Activated CD4-positive, alpha-beta T cell treated with anti-CD3 and anti-CD28 coated beads, Interleukin-2, amount 10 ng/mL, durations not matched to agents 24 days and 14 days (primary cell): Measurements from ENCODE around the gene CNTNAP4. TPM values are rescaled to one million over a fixed set of nuclear protein-coding genes. Genes with fewer than 3 reads are reported as not detected.

Experiments used
- DNase-seq: peaks from one replicate; pipeline ENCODE4 v3.0.0; 2022
- H3K27ac Mint-ChIP-seq: one replicate; pipeline ENCODE4 v1.8.0; 2022; ENCODE audit warnings: mild to moderate bottlenecking, mixed read lengths
- H3K27me3 Mint-ChIP-seq: one replicate; pipeline ENCODE4 v1.8.0; 2022; ENCODE audit warnings: mixed read lengths
- H3K36me3 Mint-ChIP-seq: one replicate; pipeline ENCODE4 v1.8.0; 2022; ENCODE audit warnings: low read depth, mild to moderate bottlenecking, mixed read lengths
- H3K4me1 Mint-ChIP-seq: one replicate; pipeline ENCODE4 v1.8.0; 2021; ENCODE audit warnings: mixed read lengths
- H3K4me3 Mint-ChIP-seq: one replicate; pipeline ENCODE4 v1.8.0; 2022; ENCODE audit warnings: mild to moderate bottlenecking, moderate library complexity, mixed read lengths
- H3K9me3 Mint-ChIP-seq: one replicate; pipeline ENCODE4 v1.8.0; 2021; ENCODE audit warnings: mixed read lengths
- intact Hi-C: fragments of 100-400 bp; cut with micrococcal nuclease; formaldehyde crosslinking; loops from one replicate; pipeline ENCODE4 v1.15.1; 2023
- total RNA-seq: library from RNA; stranded (reverse); gene quantifications from 2 replicates; pipeline ENCODE4 v1.2.3, GENCODE V29; 2022

CNTNAP4 gene
- total RNA-seq, 1 donor from 2014 or later = not detected

DNA sequence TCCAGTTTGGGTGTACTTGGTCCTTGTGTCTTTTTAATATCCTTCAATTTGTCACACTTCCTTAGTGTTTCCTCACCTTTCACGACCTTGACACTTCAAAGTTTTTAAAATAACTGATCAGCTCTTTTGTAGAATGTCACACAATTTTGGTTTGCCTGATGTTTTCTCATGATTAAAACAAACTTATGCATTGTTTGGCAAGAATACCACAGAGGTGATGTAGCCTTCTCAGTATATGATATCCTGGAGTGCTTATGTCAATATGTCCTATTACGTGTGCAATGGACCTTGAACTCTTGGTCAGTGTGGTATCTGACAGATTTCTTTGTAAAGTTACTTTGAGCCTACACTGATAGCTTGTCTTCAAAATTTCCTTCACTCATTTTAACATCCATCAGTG is 297.4 kb downstream of the CNTNAP4 start:
- Mint-ChIP-seq H3K4me3 (no peak overlapping the region), H3K27ac (no peak overlapping the region), H3K4me1 (peaks cover 2% of the 10 kb centered on the region), H3K27me3 (no peaks in the 10 kb centered on the region), H3K36me3 (no peaks in the 10 kb centered on the region), H3K9me3 (no peaks in the 10 kb centered on the region)
- DNase-seq = no peak
- intact Hi-C loops = no loop called here

DNA sequence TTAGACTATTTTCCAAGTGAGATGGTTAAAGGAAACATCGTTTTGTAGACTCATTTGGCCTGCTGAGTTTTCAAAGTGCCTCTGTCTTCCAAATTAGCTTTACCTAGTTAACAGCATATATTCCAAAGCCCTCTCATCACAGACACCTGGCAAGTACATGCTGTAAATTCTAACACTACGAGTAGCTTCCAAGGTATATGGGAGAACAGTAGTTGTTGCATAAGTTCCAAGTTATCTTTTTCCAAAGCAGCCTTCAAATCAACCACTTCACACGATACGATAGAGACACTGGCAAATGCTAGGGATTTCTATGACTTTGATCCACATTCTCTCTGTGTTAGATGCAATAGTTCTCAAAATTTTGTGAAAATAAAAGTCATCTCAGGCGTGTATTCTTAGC is 299.3 kb downstream of the CNTNAP4 start:
- Mint-ChIP-seq H3K4me1 (peaks cover 2% of the 10 kb centered on the region), H3K9me3 (no peaks in the 10 kb centered on the region), H3K27ac (no peak overlapping the region), H3K4me3 (no peak overlapping the region), H3K36me3 (no peaks in the 10 kb centered on the region), H3K27me3 (no peaks in the 10 kb centered on the region)
- intact Hi-C loops = no loop called here
- DNase-seq = no peak

DNA sequence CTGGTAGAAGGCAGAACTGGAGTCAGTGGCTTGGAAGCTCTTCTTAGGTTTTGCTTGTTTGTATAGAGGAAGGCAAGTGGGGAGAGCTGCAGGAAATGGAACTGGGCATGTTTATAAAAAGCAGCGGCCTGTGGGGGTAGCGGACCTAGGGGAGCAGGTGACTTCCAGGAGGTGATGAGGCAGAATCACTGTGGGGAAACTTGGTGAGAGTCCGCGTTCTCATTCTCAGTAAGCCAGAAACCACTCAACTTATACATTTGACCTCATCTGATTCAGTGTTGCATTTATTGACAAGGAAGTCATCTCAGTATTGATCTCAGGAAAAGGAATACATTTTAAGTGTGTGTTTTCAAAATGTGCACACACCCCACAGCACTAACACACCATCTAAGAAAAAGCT is 299.8 kb downstream of the CNTNAP4 start:
- DNase-seq = no peak
- H3K27me3 Mint-ChIP-seq = no peaks in the 10 kb centered on the region
- no peak overlapping the region for H3K4me3 Mint-ChIP-seq
- no peaks in the 10 kb centered on the region for H3K36me3 Mint-ChIP-seq
- no peaks in the 10 kb centered on the region for H3K9me3 Mint-ChIP-seq
- peaks cover 2% of the 10 kb centered on the region for H3K4me1 Mint-ChIP-seq
- intact Hi-C loops = no loop called here
- no peak overlapping the region for H3K27ac Mint-ChIP-seq

GRCh38 chr16:76579277-76579922 is 302.2 kb downstream of the CNTNAP4 start:
- Mint-ChIP-seq H3K36me3 (no peaks in the 10 kb centered on the region), H3K9me3 (no peaks in the 10 kb centered on the region), H3K4me1 (peaks cover 2% of the 10 kb centered on the region), H3K27me3 (no peaks in the 10 kb centered on the region), H3K27ac (no peak overlapping the region), H3K4me3 (no peak overlapping the region)
- DNase-seq = no peak
- intact Hi-C loops = no loop called here

- H3K27ac Mint-ChIP-seq = no peak overlapping the region
- no peaks in the 10 kb centered on the region for H3K27me3 Mint-ChIP-seq
- no peaks in the 10 kb centered on the region for H3K36me3 Mint-ChIP-seq
- H3K9me3 Mint-ChIP-seq = no peaks in the 10 kb centered on the region
- H3K4me1 Mint-ChIP-seq = no peaks in the 10 kb centered on the region
- intact Hi-C loops = no loop called here
- DNase-seq = no peak
- H3K4me3 Mint-ChIP-seq = no peak overlapping the region
Observed at GRCh38 chr16:76583466-76583865, 306.3 kb downstream of the CNTNAP4 start.

GRCh38 chr16:76583945-76584344 is 306.7 kb downstream of the CNTNAP4 start:
- no peaks in the 10 kb centered on the region for H3K4me1 Mint-ChIP-seq
- no peak overlapping the region for H3K27ac Mint-ChIP-seq
- no peak overlapping the region for H3K4me3 Mint-ChIP-seq
- no peaks in the 10 kb centered on the region for H3K27me3 Mint-ChIP-seq
- intact Hi-C loops = no loop called here
- no peaks in the 10 kb centered on the region for H3K9me3 Mint-ChIP-seq
- no peak for DNase-seq
- H3K36me3 Mint-ChIP-seq = no peaks in the 10 kb centered on the region

GRCh38 chr16:76598498-76598897 is 321.3 kb downstream of the CNTNAP4 start:
- H3K4me1 Mint-ChIP-seq = no peaks in the 10 kb centered on the region
- no peak overlapping the region for H3K4me3 Mint-ChIP-seq
- no peaks in the 10 kb centered on the region for H3K27me3 Mint-ChIP-seq
- intact Hi-C loops = no loop called here
- no peaks in the 10 kb centered on the region for H3K36me3 Mint-ChIP-seq
- no peak for DNase-seq
- H3K27ac Mint-ChIP-seq = no peak overlapping the region
- H3K9me3 Mint-ChIP-seq = no peaks in the 10 kb centered on the region

- Mint-ChIP-seq H3K4me3 (no peak overlapping the region), H3K36me3 (no peaks in the 10 kb centered on the region), H3K27ac (no peak overlapping the region), H3K27me3 (no peaks in the 10 kb centered on the region), H3K4me1 (no peaks in the 10 kb centered on the region), H3K9me3 (no peaks in the 10 kb centered on the region)
- intact Hi-C loops = no loop called here
- no peak for DNase-seq
Observed at GRCh38 chr16:76607317-76607716, 330.1 kb downstream of the CNTNAP4 start.
